ENCODE data around the gene KCNT1.
"Not testable (repeated sequence)": the region's sequence is repeated elsewhere in the genome, so short reads cannot be mapped to it uniquely, and the experiment has no call there.

The KCNT1 gene

DNA sequence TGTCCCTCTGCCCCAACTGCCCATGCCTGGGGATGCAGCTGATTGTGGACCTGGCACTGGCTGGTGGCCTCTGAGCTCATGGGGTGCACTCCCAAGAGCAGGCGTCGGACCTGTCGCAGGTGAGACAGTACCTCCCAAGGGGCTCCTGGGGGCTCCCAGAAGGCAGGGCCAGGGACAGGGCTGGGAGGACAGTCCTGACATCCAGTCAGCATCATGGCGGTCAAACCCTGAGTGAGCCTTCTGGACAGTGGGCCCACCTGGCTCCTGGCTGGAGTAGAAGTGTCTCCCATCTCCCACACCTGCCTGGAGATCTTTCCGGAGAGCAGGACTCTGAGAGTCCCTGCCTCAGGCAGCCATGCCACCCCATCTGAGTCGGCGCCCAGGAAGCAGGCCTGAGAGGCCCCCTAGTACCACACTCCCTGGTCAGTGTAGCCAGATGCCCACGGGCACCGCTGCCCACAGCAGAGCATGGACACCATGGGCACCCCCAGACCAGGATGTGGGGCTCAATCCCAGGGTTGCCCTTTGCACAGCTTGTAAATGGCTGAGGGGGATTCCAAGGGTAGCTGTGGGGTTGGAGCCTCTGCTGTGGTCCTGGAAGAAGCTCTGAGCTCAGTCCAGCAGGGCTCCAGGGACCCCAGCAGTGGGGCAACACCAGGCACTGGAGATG lies 32.2 kb upstream of the KCNT1 start:
- Histone ChIP-seq H3K4me3 (ENCODE audit: severe bottlenecking) (no peak overlapping the region), H3K36me3 (ENCODE audit: low read depth) (no peaks in the 10 kb centered on the region), H3K27ac (ENCODE audit: poor library complexity, severe bottlenecking) (no peak overlapping the region), H3K9me3 (ENCODE audit: severe bottlenecking) (no peaks in the 10 kb centered on the region), H3K27me3 (ENCODE audit: insufficient read depth, poor library complexity, severe bottlenecking) (peaks cover 5% of the 10 kb centered on the region), H3K4me1 (ENCODE audit: insufficient read depth, poor library complexity, severe bottlenecking) (no peaks in the 10 kb centered on the region)
- TF ChIP-seq, protein P1, sequence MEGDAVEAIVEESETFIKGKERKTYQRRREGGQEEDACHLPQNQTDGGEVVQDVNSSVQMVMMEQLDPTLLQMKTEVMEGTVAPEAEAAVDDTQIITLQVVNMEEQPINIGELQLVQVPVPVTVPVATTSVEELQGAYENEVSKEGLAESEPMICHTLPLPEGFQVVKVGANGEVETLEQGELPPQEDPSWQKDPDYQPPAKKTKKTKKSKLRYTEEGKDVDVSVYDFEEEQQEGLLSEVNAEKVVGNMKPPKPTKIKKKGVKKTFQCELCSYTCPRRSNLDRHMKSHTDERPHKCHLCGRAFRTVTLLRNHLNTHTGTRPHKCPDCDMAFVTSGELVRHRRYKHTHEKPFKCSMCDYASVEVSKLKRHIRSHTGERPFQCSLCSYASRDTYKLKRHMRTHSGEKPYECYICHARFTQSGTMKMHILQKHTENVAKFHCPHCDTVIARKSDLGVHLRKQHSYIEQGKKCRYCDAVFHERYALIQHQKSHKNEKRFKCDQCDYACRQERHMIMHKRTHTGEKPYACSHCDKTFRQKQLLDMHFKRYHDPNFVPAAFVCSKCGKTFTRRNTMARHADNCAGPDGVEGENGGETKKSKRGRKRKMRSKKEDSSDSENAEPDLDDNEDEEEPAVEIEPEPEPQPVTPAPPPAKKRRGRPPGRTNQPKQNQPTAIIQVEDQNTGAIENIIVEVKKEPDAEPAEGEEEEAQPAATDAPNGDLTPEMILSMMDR (IDR thresholded peaks at IDR 0.05; ENCODE audit: poor library complexity, severe bottlenecking), result no peak
- peak; percentile 34 for DNase-seq (ENCODE audit: low spot score)
- no peak for ATAC-seq (ENCODE audit: low read depth)

DNA sequence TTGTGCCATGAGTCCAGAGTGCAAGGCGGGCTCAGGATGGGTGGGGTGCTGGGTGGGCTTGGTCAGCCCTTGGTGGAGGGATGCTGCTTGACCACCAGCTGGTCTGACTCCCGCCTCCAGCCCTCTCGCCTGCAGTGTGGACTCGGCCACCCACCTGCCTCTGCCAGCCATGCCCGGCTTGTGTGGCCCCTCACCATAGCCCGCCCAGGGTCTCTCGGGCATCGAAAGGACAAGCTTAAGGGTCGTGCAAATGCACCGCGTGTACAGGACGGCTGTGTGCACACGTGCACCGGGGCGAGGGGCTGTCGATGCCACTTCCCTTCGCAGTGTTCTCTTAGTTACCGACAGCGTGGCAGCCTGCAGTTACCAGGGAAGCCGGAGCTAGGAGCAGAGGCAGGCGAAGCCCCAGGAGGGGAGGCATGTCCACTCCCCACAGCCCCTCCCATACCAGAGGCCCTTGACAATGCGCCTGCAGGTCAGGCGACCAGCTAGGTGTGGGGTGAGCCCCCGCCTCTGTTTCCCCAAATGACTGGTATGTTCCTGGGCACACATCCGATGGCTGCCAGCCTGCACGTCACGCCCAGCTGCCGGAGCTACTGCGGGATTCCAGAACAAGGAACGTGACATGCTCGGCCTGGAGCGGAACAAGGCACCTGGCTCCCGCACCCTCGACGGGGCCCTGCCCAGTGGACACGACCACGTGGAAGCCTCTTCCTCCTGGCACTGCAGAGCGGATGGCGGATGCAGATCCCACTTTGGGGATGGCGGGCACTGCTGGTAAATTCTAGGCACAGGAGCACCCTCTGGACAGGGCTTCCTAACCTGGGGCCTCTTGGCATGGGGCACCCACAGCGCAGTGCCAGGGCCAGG lies 31.0 kb upstream of the KCNT1 start:
- Histone ChIP-seq H3K4me3 (ENCODE audit: severe bottlenecking) (no peak overlapping the region), H3K4me1 (ENCODE audit: insufficient read depth, poor library complexity, severe bottlenecking) (no peaks in the 10 kb centered on the region), H3K9me3 (ENCODE audit: severe bottlenecking) (no peaks in the 10 kb centered on the region), H3K36me3 (ENCODE audit: low read depth) (no peaks in the 10 kb centered on the region), H3K27me3 (ENCODE audit: insufficient read depth, poor library complexity, severe bottlenecking) (peaks cover 4% of the 10 kb centered on the region), H3K27ac (ENCODE audit: poor library complexity, severe bottlenecking) (no peak overlapping the region)
- TF ChIP-seq, protein P1 (IDR thresholded peaks at IDR 0.05; ENCODE audit: poor library complexity, severe bottlenecking), result no peak
- DNase-seq (ENCODE audit: low spot score) (peak; percentile 47), ATAC-seq (ENCODE audit: low read depth) (no peak)

DNA sequence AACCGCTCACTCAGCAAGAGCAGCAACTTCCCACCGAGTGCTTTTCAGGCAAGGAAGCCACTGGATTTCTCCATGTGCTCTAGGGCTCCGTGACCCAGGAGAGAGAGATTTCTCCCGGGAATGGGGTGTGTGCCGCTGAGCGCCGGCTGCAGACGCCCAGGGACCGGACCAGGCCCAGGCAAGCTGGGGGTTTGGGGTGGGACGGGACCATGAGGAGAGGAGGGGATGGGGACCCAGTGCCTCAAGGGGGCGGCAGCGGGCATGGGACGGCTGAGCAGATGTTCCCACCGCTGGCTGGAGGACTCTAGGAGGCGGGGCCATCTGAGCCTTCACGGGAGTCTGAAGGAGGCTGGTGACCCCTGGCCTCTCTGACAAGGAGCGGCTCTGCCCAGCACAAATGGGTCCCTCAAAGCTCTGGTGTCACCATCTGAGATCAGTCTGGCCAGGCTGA lies 30.4 kb upstream of the KCNT1 start:
- no peak for ATAC-seq (ENCODE audit: low read depth)

DNA sequence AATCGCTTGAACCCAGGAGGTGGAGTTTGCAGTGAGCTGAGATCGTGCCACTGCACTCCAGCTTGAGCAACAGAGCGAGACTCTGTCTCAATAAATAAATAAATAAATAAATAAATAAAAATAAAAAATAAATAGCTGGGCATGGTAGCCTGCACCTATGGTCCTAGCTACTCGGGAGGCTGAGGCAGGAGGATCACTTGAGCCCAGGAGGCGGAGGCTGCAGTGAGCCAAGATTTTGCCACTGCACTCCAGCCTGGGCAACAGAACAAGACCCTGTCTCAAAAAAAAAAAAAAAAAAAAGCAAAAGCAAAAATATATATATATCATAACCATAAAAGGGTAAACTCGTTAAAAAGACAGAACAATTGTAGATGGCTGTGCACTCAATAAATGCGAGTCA lies 29.2 kb upstream of the KCNT1 start:
- not testable (repeated sequence) for H3K4me1 ChIP-seq (ENCODE audit: insufficient read depth, poor library complexity, severe bottlenecking); ATAC-seq (ENCODE audit: low read depth); H3K27me3 ChIP-seq (ENCODE audit: insufficient read depth, poor library complexity, severe bottlenecking); H3K27ac ChIP-seq (ENCODE audit: poor library complexity, severe bottlenecking); H3K36me3 ChIP-seq (ENCODE audit: low read depth); DNase-seq (ENCODE audit: low spot score); H3K4me3 ChIP-seq (ENCODE audit: severe bottlenecking); H3K9me3 ChIP-seq (ENCODE audit: severe bottlenecking)

More for the DNA sequence above, 30.4 kb upstream of the KCNT1 start:
- Histone ChIP-seq H3K27ac (ENCODE audit: poor library complexity, severe bottlenecking) (no peak overlapping the region), H3K27me3 (ENCODE audit: insufficient read depth, poor library complexity, severe bottlenecking) (no peaks in the 10 kb centered on the region), H3K36me3 (ENCODE audit: low read depth) (no peaks in the 10 kb centered on the region), H3K4me1 (ENCODE audit: insufficient read depth, poor library complexity, severe bottlenecking) (no peaks in the 10 kb centered on the region), H3K9me3 (ENCODE audit: severe bottlenecking) (no peaks in the 10 kb centered on the region), H3K4me3 (ENCODE audit: severe bottlenecking) (no peak overlapping the region)
- TF ChIP-seq, protein P1 (IDR thresholded peaks at IDR 0.05; ENCODE audit: poor library complexity, severe bottlenecking), result no peak
- DNase-seq (ENCODE audit: low spot score), result peak; percentile 50

DNA sequence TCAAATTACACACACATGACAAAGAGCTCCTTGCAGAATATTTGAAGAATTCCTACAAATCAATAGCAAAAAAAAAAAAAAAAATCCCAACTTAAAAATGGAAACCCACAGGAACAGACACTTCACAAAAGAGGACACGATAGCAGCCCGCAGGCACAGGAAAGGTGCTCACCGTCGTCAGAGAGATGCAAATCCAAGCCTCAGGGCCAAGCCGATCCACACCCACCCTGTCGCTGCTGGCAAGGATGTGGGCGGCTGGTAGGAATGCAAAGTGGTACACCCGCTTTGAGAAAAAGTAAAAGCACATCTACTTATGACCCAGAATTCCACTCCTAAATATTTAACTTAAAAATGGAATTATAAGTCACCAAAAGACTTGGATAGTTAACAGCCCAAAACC lies 28.0 kb upstream of the KCNT1 start:
- Histone ChIP-seq H3K9me3 (ENCODE audit: severe bottlenecking) (no peaks in the 10 kb centered on the region), H3K27ac (ENCODE audit: poor library complexity, severe bottlenecking) (no peak overlapping the region), H3K36me3 (ENCODE audit: low read depth) (no peaks in the 10 kb centered on the region), H3K4me3 (ENCODE audit: severe bottlenecking) (no peak overlapping the region), H3K27me3 (ENCODE audit: insufficient read depth, poor library complexity, severe bottlenecking) (no peaks in the 10 kb centered on the region), H3K4me1 (ENCODE audit: insufficient read depth, poor library complexity, severe bottlenecking) (no peaks in the 10 kb centered on the region)
- DNase-seq (ENCODE audit: low spot score) (no peak), ATAC-seq (ENCODE audit: low read depth) (no peak)
- TF ChIP-seq, protein P1 (IDR thresholded peaks at IDR 0.05; ENCODE audit: poor library complexity, severe bottlenecking), result no peak
